ENCODE data around the gene CAPN6.
A peak's percentile ranks its signal among the peaks of the same experiment; 100 is the strongest.

Gene CAPN6, protein sequence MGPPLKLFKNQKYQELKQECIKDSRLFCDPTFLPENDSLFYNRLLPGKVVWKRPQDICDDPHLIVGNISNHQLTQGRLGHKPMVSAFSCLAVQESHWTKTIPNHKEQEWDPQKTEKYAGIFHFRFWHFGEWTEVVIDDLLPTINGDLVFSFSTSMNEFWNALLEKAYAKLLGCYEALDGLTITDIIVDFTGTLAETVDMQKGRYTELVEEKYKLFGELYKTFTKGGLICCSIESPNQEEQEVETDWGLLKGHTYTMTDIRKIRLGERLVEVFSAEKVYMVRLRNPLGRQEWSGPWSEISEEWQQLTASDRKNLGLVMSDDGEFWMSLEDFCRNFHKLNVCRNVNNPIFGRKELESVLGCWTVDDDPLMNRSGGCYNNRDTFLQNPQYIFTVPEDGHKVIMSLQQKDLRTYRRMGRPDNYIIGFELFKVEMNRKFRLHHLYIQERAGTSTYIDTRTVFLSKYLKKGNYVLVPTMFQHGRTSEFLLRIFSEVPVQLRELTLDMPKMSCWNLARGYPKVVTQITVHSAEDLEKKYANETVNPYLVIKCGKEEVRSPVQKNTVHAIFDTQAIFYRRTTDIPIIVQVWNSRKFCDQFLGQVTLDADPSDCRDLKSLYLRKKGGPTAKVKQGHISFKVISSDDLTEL
- total RNA-seq = 0 reads per million in 4 donors

DNA sequence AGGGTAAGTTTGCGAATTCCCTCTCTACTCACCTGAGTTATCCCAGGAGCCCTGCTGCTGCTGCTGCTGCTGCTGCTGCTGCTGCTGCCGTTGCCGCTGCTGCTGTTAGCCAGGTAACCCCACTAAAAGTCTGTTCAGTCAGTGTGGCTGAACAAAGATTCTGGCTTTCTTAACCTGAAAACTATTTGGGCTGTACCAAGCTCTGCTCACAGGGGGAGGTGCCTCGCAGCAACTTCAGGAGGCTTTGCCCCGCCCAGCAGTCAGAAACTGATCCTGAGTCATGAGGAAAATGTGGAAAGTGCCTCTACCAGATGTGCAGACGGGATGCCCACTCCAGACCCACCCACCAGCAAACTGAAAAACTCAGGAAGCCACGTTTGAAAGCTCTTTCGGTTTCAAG lies at the start of gene CAPN6:
CAPN6 (minus strand) TSS at position 145 of the 400 bp plus-strand sequence. CDS start 6,547 bp downstream, outside the sequence.
- no peak for DNase-seq

DNA sequence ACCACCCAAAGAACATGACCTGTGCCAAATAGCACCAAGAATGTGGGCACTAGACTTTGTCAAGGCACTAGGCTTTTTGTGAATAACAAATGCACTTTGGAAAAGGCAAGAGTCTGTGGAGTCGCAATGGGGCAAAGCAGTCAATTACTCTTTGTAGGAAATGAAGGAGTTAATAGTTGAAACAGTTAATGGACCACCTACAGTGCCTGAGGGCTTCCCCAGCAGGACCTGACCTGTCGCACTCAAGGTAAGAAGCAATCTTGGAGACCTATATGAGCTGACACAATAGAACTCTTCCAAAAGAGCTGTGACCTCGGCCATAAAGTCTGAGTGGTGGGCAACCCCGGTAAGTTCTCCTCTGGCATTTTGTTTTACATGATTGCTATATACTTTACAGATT lies 49.2 kb upstream of the CAPN6 start:
- DNase-seq = no peak

DNA sequence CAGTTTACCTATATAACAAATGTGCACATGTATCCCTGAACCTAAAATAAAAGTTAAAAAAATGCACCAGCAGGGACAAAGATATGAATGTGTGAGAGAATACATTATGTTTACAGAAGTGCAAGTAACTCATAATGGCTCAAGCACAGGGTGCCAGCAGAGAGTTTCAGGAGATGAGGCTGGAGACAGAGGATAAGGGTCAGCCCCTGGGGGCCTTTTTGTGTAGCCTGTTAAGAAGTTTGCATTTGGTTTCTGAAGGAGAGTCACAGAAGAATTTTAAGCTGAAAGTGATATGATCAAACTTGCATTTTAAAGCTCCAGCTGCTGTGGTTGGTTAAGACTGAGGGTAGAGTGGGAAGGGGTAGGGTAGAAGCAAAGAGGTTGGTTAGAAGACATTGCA lies 48.6 kb upstream of the CAPN6 start:
- DNase-seq = no peak

DNA sequence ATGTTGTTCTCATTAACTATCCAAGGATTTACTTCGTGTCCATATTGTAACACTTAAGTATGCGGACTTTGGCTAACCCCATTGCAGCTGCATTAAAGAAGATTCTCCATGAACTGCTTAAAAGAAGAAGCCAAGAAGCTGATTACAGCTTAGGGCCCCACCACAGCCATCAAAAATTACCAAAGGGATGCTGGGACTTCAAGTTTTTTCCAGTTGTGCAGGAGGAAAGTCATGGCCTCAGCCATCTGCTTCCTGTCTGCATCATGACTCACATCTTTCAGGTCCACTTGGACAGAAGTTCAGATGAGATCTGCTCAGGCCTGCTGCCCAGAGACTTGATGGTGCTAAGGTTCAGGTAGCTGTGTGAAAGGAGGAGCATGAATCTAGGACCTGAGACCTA lies 38.8 kb upstream of the CAPN6 start:
- DNase-seq = no peak

DNA sequence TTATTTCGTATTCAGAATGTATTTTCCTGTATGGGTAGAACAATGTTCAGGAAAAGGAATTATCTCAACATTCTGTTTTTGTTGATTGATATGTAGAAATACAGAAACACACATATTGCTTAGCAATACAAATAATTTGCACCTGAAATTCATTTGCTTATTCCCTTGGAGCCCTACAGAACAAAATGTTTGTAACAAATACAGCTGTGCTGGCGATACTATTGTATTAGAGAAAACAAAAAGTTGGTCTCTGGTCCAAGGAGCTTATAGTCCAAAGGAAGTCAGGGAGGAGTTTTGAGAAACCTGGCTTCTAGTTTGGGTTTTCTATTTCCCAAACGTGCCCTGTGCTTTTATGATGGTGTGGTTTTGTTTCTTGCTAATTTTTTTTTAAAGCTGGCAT lies 37.8 kb upstream of the CAPN6 start:
- no peak for DNase-seq

DNA sequence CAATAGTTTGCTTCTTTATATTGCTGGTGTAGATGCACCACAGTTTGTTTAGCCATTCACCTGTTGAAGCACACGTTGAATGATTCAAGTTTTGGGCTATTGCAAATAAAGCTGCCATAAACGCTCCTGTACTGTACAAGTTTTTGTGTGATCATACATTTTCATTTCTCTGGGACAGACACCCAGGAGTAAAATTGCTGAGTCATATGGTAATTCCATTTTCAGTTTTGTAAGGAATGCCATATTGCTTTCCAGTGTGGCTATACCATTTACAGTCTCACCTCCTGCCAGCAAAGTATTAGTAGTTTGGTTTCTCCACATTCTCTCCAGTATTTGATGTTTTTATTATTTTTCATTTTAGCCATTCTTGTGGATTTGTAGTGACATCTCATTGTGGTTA lies 32.0 kb upstream of the CAPN6 start:
- no peak for DNase-seq

DNA sequence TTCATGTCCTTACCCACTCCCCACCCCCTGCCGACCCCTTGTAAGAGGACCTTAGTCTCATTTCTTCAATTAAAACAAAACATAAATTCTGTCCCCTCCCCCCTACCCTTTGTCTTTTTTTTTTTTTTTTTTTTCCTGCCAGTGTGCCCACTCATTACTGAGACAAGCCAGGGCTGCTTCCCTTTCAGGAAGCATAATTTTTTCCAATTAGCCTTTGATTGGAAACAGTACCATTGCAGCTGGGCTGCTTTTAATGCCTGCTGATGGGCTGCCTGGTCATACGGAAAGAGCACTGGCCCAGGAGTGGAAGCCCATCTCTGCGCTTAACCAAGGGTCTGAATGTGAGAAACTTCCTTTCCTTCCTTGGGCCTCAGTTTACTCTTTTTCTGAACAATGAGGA lies 18.6 kb upstream of the CAPN6 start:
- DNase-seq = no peak

DNA sequence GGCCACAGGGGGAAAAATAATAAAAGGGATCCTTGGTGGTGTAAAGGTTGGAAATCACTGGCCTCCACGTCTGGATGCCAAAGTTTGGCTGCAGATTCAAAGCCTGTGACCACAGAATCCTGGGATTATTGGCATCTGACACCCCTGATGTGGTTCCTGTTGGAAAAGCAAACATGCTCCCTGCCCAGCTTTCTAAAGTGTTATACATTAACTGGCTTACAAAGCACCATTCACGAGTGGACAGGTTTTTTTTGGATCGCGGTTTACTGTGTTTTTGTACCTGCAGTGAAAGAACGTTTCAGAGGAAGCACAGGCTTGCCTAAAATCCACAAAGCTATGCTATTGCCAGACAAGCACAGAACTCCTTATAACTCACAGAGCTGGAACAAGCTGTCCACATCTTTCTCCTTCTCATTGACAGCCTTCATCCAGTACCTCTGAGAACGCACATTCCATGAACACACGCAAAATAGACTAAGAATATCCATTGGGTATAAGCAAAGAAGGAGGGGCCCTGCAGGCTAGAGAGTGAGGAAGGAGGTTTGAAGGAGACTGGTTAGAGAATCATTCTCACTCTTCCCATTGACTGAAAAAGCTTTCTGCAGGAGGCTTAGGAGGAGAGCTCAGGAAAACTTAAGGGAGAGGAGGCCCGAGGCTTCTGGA lies 14.5 kb upstream of the CAPN6 start:
- DNase-seq = no peak

DNA sequence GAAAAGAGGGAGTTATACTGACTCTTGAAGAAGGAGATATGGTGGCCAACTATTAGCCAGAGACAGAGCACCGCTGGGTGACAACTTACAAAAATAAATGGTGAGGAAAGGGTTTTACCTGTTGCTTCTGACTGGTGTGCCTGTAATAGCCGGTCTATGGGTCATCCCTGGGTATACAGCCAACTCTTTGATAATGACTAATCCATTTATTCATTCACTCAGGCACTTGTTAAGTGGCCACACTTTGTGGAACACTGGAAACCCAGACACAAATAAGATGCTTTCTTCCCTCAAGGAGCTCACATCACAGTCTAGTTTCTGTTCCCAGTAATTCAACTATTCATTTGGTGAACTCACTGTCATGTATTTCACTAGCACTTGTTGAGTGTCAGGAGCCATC lies 13.2 kb upstream of the CAPN6 start:
- no peak for DNase-seq

DNA sequence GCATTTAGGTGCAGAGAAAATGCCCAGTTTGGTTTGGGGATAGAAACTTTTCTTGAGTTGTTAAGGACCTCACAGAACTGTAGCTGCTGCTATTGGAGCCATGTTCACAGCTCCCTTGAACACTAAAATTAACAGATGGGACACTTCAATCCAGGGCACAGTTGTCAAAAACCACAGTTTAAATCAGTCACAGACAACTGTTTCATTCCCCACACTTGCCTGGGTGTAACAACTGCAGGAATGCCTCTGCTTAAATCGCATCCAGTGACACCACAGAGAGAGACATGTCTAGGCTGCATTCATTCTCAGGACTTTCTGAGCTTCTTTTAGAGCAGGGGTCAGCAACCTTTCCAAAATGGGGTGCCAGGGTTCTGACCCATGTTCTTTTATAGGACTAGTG lies 12.7 kb upstream of the CAPN6 start:
- no peak for DNase-seq

DNA sequence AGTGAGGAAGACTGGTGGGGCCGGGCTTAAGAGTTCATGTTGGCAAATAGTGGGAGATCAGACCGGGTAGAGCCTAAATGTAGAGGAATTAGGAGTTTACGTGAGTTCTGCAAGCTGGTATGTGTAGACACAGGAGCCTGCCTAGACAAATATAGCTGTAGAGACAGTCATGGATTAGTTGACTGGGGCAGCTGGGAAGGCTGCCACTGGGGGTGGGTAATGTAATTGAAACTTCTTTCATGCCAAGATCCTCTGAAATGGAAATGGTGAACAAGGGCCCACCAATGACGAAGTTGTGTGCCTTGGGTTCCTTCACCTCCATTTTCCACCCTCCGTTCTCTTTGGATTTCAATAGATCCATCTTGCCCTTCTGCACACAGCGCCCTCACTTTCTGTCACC lies 11.9 kb upstream of the CAPN6 start:
- no peak for DNase-seq

DNA sequence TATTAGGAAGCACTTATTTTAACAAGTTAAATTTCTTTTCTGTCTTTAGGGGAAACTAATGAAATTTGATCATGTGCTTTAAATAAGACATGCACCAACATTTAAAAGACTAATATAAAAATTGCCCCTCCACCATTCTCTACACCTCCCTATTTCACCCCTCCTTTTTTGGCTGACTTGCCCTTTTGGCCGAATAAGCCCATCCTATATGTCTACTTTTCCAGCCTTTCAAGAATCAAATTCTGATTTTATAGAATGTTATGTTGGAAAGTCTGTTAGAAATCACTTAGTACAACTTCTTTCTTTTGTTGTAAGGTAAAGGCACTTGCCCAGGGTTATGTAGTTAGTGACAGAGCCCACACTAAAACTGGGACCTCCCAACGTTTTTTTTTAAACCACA lies 1.8 kb downstream of the CAPN6 start:
- DNase-seq = no peak

DNA sequence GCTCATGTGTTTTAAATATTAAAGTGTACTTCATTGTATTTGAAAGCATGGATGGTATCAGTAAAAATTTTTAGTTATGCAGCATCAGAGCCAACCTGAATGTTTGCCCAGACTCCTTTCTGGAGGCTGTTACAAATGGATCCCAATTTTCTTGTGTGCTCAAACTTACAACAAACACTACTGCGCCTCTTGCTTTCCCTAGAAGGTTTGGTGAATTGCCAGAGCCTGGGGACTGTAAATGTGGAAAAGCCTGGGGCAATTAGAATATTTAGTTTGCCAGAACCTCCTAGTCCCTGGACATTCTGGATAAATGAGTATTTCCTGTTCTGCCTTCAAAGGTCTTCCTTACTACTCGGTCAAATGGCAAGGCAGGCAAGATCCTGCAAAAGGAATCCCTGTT lies 4.8 kb downstream of the CAPN6 start:
- DNase-seq = no peak

DNA sequence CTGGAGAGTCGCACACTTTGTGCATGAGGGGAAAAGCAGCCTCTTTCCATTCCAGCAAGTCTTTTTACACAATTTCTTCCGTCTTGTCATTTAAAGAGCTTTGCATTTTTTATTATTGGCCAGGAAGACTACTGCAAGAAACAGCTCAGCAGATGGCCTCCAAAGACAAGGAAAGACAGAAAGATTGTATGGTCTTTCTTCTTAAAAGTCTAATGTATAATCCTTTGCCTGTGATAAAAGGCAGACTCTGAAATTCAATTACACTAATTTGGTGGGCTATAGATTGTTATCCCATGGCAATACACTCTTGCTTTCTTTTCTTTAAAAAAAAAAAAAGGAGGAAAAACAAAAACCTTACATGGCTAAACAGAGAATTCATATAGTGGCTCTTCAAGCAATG lies 5.9 kb downstream of the CAPN6 start:
- DNase-seq = no peak

DNA sequence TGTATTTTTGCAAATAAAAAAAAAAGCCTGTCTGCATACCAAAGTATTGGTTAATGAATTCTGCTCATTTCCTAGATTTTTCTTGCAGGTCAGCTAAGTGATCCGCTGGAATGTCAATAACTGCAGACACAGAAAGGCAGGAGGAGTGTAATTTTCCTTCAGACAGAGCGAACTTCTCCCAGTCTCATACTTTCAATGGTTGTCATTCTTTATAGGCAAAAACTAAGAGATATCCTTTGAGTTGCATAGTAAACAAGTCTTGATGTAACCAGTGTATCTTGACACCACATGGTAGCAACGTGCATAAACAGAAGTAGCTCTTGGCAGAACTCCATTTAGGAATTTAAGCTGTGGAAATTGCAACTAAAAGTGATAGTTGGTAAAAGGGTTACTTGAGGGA lies 8.2 kb downstream of the CAPN6 start:
- no peak for DNase-seq

DNA sequence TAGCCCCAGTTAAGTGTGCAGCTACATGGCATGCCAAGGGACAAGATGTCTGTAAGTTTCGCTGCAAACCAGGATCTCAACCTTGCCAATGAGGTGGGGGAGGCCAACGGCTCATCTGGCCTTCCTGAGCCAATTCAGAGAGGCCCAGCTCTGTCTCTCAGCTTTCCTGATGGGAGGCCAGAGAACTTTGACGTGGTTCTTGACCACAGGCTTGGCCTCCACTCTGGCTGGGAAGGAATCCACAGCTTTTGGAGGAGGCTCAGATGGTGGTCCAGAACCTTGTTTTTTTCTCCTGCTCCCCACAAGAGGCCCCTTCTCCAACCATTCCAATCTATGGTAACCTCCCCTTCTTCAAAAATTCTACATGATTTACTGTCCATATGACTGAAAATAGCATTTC lies 9.8 kb downstream of the CAPN6 start:
- DNase-seq = no peak

DNA sequence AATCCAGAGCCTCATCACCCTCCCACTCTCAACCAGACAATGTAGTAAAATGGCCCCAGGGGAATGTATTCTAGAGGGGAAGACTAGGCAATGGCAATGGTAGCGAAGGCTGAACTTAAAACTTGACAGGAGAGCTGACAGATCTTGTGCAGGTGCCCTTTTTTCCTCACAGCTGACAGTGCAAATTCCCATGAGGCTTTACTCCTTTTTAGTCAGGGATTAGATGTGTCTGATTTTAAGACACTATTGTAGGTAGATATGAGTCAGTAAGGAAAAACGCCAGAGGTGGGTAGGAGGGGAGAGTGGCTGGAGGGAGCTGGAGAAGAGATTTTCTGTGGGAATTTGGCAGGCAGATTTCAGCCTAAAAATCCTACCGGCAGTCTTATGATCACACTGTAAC lies 10.7 kb downstream of the CAPN6 start:
- DNase-seq = no peak

DNA sequence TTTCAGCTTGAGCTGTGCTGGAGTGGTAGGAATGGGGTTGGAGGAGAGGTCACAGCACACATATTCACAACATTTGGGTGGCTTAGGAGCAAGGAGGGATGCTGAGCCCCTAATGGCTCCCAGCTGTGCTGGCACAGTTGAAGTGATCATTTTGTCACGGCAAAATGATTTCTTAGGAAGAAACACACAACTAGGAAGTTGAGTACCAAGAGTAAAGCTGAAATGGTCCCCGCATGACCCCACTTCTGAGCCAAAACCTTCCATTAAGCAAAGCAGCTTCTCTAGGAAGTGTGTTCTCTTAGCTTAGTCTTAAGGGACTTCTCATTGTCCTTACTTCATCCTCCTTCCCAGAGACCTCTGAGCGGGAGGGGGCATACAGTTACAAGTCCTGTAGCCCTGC lies 12.6 kb downstream of the CAPN6 start:
- no peak for DNase-seq

DNA sequence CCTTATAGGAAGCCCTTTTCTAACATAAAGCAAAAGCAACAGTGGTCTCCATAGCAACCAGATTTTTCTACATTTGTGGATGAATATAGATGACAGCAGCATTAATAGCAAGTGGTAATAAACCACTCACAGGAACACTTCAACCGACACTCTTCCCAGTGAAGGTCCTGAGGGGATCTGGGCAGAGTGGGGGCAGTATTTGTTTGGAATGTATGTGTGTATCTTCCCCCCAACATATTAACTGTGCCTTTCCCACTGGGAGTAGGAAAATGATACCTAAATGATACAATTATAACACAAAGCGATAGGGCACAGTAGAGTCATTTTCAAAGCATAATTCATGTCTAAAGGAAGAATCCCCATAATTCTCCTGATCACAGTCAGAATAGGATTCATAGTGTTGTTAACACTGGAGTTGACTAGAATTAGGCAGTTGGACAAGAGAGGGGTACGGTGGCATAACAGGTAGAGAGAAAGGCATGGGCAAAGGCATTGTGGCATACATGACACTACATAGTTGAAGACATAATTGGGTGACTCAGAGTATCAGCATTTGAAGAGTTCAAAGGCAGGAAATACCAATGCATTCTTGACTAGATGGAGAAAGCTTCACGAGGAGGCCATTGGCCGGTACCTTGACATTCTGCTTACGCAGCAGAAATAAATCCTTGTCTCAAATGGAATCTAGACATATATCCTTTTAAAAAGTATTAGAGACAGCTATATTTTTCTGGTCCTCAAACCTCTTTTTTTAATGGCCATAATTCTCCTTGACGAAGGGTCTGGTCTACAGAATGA lies 15.2 kb downstream of the CAPN6 start:
- no peak for DNase-seq

DNA sequence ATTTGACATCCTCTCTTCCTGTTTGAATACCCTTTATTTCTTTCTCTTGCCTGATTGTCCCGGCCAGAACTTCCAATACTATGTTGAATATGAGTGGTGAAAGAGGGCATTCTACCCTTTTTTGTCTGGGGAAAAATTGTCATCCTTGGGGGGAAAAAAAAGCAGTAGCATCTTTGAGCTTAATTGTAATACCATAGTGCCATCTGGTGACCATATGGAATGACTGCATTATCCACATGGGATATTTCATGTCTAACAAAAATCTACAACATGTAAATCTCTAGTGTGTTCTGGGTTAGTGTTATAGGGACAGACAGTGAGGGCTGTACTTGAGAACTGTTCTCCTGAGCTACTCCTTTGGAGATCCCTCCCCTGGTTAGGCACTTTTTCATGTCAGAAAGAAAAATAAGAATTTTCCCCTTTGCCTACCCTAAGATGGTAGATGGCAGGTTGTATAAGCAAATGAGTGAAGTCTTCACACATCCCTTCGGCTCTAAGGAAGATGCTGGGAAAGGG lies 26.0 kb downstream of the CAPN6 start:
- peak in 1 of 5 donors; percentile 5 for DNase-seq

DNA sequence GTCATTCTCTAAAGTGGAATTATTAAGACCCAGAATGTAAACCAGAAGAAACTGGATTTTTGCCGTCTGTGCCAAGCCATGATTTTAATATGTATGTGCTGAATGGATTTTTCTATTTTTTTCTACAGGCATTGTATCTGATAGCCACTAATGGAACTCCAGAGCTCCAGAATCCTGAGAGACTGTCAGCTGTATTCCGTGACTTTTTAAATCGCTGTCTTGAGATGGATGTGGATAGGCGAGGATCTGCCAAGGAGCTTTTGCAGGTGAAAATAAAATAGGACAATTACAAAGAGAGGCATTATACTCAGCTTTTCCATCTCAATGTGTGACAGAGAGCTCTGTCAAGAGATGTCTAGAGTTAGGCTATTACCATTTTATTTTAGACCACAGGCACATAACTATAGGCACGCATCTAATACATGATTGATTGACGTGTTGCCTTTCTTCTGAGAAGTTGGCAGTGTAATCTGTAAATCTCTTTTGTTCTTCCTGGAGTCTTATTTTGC lies 53.9 kb downstream of the CAPN6 start:
- DNase-seq = no peak

DNA sequence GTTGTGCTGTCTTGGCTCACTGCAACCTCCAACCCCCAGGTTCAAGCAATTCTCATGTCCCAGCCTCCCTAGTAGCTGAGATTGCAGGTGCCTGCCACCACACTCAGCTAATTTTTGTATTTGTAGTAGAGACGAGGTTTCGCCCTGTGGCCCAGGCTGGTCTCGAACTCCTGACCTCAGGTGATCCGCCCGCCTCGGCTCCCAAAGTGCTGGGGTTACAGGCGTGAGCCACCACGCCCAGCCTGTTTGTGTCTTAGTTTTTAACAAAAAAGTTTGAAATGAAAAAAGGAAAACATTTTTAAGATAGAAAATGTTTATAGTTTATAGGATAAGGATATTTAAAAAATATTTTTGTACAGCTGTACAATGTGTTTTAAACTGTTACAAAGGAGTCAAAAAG lies 62.4 kb downstream of the CAPN6 start:
- DNase-seq = no peak

DNA sequence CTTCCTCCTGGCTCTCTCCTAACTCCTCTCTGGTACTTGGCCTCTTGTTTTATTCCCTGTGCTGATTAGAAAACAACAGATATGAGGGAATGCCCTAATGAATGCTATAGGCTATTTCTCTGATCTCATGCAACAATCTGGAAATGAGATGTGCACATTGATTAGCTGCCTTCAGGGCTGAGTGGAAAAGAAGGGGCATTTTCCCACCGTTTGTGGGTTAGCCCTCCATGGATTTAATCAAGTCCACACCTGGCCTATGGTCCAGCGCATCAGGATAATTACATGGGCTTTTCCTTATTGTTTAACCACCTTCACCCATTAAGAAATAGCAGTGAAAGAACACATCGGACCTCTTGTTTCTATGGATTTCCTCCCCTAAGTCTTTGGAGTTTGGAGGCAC lies 70.0 kb downstream of the CAPN6 start:
- no peak for DNase-seq
